CD4-positive, alpha-beta T cell treated with Interleukin-21 for 1 hour (primary cell): ENCODE measurements around the gene CRYBB1.
"Not testable (repeated sequence)": the region's sequence is repeated elsewhere in the genome, so short reads cannot be mapped to it uniquely, and the experiment has no call there.

Experiments
- DNase-seq: peaks from one replicate; pipeline ENCODE4 v3.0.0-alpha.2; 2020

Gene CRYBB1

DNA sequence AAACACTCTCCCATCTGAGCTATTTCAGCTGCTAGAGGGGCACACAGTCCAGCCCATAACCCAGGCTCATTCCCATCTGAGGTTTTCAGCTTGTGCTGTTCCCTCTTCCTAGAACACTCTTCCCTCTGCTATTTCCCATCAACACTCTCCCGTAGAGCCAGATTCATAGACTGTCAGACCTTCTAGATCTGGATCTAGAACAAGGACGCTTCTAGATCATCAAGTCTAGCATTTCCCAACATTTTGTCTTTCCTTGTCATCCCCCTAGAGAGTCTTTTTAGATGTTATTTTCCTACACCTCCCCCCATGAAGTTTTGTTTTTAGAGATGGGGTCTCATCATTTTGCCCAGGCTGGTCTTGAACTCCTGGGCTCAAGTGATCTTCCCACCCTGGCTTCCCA lies 17.3 kb upstream of the CRYBB1 start:
- DNase-seq = no peak

DNA sequence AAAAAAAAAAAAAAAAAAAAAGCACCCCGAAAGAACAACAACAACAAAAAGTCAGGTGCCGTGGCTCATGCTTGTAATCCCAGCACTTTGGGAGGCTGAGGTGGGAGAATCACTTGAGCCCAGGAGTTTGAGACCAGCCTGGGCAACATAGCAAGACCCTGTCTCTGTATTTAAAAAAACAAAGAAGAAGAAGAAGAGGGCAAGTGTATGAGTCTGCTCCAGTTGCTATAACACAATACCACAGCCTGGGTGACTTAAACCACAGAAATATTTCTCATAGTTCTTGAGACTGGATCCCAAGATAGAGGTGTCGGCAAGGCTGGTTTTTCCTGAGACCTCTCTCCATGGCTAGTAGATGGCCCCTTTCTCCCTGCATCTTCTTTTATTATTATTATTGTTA lies 16.4 kb upstream of the CRYBB1 start:
- DNase-seq = no peak

DNA sequence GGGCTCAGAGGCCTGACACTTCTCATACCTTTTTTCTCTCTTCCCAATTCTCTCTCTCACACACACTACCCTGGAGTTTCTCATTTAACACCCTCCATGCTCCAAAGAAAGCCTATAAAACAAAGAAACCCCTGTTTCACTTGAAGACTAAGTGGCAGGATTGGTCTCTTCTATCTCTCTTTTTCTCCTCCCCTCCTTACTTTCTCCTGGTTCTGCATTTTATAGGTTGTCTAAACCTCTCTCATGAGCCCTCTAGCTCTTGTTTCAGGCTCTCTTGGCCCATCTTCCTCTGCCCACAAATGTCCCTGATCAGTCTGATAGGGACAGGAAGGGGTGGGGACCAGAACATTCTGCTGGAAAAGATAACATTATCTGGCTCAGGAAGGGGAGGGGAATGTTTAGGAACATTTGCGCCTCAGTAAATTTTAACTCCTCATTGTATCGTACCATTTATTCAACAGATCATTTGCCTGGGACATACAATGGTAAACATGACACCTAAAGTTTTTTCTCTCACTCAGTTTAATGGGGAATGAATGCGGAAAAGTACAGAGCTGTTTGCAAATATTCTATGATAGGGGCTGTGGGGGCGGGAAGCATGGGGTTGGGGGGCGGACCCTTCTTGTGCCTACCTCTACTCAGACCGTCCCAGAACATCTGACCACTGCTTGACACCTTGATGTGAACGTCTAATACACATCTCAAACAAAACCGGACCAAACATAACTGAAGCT lies 14.8 kb upstream of the CRYBB1 start:
- no peak for DNase-seq

DNA sequence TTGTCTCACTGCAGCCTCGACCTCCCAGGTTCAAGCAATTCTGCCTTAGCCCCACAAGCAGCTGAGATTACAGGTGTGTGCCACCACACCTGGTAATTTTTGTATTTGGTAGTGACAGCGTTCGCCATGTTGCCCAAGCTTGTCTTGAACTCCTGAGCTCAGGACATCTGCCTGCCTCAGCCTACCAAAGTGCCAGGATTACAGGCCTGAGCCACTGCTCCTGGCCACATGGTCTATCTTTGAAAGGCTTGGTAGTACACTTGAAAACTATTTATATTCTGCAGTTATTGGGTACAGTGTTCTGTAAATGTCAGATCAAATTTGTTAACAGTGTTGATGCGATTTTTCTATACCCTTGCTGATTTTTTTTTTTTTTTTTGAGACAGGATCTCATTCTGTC lies 13.5 kb upstream of the CRYBB1 start:
- no peak for DNase-seq

DNA sequence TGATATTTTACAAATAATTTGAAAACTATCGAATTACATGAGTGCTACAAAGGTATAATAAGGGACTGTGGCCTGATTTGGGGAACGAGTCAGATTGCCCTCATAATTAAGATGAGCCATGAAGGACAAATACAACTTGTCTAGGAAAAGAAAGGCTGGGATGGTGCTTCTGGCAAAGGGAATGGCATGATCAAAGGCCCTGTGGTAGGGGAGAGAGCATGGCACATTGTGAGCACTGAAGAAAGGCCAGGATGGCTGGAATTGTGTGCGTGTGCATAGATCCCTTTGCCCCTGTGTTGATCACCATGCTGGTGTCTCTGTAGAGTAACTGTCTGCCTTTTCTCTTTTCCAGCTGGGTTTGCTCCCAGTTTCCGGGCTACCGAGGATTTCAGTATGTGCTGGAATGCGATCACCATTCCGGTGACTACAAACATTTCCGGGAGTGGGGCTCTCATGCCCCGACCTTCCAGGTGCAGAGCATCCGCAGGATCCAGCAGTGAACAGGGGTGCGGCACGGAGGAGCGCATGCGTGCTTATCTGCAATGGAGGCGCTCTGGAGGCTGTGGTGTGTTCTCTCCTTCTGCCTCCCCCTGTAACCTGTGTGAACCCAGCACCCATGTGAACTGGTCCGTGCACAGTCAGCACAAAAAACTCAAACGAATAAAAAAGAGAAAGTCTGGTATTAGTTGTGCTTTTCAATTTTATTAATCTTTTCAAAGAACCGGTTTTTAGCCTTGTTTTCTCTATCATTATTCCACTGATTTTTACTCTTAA lies 12.3 kb upstream of the CRYBB1 start:
- DNase-seq = no peak

DNA sequence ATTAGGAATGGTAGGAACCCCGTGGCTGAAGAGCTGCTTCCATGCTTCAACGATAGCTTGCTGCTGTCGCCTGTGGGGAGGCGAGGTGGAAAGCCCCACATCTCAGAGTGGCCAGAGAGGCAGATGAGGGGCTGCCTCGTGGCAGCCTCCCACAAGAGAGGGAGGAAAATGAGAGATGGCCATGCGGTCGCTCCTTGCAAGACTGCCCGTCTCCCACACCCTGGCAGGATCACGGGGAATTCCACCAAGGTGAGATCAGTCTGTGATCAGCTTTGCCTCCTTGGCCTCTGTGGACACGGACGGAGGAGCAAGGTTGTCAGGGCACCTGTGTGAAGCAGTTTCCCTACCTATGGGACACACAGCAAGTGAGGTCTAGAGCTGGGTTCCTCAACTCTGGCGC lies 7.0 kb upstream of the CRYBB1 start:
- no peak for DNase-seq

DNA sequence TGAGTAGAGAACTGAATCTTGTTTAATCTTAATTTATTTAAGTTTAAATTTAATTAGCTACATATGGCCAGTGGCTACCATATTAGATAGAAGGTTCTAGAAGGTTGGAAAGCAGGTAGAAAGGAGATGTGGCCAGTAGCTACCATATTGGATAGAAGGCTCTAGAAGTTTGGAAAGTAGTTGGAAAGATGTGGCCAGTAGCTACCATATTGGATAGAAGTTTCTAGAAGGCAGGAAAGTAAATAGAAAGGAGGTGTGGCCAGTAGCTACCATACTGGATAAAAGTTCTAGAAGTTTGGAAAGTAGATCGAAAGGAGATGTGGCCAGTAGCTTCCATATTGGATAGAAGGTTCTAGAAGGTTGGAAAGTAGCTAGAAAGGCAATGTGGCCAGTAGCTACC lies 6.2 kb upstream of the CRYBB1 start:
- no peak for DNase-seq

DNA sequence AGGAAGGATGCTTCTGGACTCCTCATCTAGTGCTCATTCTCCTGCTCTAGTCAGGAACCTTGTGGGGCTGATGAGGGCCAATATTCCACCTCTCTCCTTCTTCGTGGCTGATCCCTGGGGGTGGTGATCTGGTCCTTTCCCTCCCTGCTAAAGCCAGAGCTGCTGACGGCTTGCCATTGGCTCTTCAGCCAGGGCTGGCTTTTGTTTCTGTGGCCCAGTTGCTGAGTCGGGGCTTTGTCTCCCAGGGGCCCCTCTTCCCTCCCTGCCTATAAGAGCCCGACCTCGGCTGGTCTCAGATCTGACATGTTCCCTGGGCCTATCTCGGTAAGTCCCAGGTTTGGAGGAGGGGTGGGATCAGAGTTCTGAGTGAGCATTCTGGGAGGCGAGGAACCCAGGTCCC lies 3.8 kb upstream of the CRYBB1 start, which contains the start of gene CRYBA4:
TSS of gene CRYBA4 (plus strand) at position 301 of the 400 bp plus-strand sequence. CDS start 634 bp downstream, outside the sequence.
- DNase-seq = no peak

DNA sequence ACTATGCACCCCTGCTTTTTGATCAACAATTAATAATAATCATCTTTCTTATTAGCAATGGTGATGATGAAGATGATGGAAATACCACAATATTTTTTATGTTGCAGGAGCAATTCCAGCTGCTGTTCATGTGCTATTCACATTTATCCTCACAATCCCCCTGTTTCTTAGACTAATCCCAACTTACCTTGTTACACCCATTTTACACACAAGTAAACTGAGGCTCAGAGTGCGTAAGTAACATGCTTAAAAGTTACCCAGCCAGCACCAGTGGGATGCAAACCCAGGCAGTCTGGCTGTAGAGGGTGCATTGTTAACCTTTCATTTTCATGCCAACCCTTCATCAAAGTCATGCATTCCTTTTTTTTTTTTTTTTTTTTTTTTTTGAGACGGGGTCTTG lies 2.4 kb upstream of the CRYBB1 start:
- no peak for DNase-seq

DNA sequence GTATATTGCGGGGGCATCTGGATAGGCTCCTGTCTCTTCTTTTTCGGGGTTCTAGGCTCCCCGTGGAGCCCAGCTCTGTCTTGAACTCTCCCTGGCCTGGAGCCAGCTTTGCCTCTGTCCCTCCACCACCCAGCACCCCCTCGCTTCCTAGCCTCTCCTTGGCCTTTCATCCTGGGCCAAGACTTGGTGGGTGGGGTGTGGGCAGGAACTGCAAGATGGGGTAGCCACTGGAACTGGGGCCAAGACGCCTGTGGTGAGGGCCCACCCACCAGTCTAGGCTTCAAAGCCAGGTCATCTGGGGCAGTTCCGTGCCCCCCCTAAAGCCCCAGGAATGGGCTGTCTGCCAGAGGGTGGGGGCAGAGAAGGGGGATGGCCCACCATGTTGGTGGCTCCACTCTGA lies 1.7 kb upstream of the CRYBB1 start:
- no peak for DNase-seq

DNA sequence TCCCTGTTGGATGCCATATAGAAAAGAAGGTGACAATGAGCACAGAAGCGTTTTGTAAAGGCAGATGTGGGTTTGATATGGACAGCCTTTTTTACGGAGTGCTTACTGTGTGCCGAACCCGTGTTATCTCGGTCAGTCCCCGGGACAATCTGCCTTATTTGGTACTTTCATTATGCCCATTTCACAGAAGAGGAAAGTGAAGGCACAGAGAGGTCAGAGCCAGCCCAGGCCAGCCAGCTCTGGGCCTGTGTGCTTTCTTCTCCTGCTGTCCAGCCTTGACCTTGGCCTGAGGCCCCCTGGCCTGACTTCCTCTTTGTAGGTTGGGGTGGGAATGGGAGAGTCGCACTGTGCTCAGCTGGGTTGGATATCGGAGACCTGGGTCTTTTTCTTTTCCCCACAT lies 628 bp upstream of the CRYBB1 start:
- no peak for DNase-seq

DNA sequence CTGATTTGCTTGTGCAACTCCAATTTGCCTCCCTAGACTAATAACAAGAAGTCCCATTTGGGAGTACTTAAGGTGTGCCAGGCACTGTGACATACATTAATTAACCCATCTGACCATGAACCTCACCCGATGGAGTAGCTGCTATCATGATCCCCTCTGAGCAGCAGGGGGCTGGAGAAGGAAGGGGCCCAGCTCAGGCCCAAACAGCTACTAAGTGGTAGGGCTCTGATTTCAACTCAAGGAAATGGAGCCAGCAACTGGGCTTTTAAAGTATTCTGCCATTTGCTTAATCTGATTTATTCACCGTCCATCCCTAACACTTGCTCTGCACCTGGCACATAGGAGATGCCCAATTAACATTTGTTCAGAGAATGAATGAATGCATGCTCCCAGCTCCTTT lies 1.2 kb downstream of the CRYBB1 start:
- no peak for DNase-seq

DNA sequence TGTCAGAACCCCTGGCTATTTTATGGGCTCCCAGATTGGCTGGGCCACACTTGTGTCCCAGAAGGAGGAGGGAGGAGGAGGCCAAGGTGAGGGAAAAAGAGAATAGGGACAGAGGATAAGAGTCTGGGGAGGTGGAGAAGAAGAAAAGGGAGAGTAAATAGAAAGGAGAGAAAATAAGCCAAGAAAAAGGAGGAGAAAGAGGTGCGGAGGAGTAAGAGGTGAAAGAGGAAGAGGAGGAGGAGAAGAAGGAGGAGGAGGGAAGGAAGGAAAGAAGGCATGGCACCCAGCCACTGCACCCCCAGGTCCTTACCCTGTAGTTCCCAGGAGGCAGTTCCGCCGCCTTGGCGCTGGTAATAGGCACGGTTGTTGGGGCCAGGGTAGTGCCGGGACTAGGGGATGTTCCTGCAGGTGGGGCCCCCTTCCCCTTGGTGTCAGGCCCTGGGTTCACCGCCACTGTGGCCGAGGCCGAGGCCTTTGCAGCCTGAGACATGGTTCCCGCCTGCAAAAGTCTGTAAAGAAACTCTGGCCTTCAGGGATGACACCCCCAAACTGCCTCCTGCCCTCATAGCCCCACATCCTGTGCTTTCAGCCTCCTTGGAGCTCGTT lies 1.9 kb downstream of the CRYBB1 start:
- no peak for DNase-seq

DNA sequence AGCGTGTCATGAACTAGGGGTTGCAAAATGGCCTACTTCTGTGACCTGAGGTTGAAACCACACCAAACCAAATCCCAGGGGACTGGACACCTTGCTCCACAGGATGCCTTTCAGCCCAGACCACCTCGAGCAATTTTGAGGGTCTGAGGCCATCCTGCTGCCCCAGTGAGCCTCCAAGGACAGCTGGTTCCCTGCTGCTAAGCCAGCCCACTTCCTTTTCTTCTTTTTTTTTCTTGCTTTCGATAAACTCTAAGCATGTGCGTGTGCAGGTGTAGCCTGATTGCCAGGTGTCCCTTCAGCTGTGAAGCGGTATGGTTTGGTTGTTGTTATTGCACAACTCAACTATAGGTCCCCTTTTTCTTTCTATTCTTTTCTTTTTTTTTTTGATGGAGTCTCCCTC lies 2.7 kb downstream of the CRYBB1 start:
- no peak for DNase-seq

DNA sequence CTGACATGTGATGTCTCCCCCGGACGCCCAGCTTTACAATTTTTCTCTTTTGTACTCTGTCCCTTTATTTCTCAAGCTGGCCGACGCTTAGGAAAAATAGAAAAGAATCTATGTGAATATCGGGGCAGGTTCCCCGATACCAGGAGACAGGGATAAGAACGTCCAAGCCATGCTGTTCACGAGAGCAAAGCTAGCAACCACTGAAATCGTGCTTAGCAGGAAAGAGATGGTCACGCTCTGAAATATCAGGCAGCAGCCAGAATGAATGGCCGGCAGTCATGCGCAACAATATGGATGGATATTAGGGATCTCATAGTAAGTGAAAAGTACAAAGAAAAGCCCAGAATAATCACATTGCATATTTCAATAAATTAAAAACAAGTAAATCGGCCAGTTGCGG lies 3.5 kb downstream of the CRYBB1 start:
- no peak for DNase-seq

DNA sequence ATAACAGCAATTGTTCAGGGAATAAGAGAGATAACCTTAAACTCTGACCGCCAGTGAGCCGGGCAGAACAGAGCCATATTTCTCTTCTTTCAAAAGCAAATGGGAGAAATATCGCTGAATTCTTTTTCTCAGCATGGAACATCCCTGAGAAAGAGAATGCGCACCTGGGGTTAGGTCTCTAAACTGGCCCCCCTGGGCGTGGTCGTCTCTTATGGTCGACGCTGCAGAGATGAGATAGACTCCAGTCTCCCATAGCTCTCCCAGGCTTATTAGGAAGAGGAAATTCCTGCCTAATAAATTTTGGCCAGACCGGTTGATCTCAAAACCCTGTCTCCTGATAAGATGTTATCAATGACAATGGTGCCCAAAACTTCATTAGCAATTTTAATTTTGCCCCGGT lies 4.1 kb downstream of the CRYBB1 start:
- not testable (repeated sequence) for DNase-seq

DNA sequence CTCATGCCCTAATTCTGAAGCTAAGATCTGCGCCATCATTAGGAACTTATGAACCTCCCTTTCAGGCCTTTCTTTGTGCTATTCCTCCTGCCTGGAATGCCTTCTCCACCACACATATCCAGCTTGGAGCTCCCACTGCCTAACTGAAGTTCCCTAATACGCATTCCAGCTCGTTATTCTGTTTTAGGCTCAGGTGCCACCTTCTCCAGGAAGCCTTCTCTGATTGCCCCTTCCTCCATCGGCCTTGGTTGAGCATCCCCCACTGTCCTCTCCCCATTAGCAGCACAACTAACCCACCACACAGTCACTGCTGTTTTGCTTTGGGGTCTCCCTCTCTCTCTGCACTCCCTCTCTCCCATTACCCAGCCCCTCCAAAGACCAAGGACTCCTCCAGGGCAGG lies 5.2 kb downstream of the CRYBB1 start:
- DNase-seq = no peak

DNA sequence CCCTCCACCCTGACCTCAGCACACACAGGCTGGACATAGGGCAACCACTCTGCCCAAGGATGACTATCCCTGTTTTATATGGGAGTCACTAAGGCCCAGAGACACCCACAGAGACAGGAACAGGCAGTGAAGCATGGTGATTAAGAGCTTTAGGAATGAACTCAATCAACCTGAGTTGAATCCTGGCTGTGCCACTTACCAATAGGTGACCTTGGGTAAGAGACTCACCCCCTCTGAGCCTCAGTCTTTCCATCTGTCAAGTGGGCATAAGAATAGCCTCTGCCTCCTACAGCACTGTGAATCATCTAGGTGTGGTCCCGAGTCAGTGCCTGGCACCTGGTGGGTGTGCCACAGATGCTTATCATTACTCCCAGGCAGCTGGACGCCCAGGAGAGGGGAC lies 6.8 kb downstream of the CRYBB1 start:
- DNase-seq = no peak

DNA sequence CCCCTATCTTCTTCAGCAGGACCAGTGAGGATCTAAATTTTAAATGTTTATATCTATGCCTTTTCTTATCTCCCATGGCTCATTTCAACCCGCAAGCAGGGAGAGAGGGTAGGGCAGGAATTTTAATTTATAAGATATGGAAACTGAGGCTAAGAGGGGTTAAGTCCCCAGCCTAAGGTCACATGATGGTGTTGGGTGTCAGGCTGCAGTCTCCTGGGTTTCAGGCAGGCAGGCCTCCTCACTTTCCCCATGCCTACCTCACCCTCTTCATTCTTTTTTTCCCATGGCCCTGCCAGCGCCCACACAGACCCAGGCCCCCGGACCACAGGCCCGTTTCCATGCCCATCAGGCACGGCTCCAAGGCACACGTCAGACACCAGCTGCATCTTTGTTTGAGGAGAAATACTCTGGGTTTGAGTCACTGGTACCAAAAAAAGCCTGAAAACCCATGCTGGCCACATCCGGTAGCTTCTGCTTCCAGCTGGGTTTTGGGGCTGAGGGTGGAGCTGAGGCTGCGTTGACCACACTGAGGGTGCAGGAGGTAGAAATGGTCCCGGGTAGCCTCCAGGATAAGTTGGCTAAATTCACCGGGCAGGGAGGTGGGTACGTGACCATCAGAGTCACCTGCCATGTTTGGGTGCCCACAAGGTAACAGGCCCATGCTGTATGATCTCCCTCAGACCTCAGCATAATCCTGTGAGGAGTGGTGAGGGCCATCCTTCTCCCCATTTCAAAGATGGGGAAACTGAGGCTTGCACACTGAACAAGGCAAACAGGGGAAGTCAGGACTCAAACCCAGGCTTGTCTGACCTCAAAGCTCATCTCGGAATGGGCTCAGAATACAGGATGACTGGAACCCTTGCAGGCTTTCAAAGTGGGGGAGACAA lies 7.5 kb downstream of the CRYBB1 start:
- DNase-seq = peak; percentile 54

DNA sequence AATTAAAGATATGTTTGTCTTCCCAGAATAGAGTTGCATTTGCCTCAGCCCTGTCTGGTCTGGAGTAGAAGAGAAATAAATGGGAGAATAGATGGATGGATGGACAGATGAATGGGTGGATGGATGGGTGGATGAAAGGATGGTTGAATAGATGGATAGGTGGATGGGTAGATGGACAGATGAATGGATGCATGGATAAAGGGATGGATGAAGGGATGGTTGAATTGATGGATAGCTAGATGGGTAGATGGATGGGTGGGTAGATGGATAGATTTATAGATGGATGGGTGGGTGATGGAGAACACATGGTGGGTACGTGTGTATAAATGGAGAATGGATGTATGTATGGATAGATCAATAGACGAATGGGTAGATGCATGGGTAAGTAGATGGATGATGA lies 8.5 kb downstream of the CRYBB1 start:
- DNase-seq = no peak

DNA sequence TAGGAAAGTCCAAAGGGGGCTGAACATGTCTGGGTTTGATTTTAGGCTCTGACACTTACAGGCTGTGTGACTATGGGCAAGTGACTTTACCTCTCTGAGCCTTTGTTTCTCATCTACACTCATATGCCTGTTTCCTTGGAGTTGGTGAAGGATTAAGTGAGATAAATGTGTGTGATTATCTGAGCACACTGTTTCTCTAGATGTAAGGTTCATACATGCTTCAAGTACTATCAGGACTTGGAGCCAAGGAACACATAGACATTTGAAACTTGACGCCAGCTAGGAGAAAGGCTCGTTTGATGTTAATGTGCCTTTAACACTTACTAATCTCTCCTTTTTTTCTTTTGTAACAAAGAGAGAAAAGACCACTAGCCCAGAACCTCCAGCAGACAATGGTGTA lies 9.7 kb downstream of the CRYBB1 start:
- no peak for DNase-seq

DNA sequence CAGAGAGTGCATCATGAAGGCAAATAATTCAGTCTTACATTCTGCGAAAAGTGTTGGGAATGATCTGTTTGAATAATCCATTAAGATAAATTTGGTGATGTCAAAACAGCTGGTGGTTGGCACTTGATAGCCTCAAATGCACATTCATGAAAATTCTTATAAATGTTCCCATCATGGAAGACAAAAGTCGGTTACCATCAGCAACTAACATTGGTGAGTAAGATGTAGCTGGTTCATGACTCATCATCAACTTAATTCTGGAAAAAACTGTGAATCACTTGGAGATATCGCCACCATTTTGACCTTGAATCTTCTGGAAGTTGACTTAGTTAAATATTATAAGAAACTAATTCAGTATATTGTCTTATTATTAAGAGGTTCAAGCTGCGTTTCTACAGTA lies 11.2 kb downstream of the CRYBB1 start:
- DNase-seq = no peak

DNA sequence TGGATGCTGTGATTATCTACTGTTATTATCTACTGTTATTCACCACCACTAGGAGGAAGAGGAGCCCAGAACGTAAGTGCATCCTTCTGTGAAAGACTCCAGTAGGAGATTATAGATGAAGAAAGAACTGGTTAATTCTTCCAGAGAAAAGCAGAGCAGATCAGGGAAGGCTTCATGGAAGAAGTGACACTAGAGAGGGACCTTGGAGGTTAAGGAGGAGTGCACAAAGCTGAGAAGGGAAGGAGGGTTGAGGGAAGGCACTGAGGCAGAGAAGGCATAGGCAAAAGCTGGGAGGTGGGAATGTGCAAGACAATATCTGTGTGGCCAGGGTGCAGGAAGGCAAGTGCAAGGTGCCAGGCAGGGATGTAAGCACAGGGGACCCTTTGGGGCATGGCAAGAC lies 13.5 kb downstream of the CRYBB1 start:
- no peak for DNase-seq
